ENCODE data around the gene MEGF11. TPM values are rescaled to one million over a fixed set of nuclear protein-coding genes. Genes with fewer than 3 reads are reported as not detected.

MEGF11 gene
- total RNA-seq, 4 donors from 2014 or later, result 0.76 TPM; not detected in 3

DNA sequence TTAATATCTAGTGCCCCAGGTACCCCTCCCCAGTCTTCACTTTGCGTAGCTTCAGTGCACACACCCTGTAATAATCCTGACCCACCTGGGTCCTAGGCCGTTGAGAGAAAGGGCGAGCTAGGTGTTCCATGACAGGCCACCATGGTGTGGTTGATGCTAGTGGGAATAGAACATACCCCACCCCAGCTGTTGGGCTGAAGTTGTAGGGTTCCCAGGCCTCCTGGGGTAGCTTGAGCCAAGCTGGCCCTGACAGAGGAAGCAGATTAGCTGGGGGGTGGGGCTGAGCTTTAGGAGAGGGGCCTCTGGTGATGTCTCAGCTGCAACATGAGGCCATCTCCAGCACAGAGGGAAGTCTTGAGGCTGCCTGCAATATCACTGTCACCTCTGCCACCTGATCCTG is 343.7 kb downstream of the MEGF11 start:
- Histone ChIP-seq H3K9me3 (no peaks in the 10 kb centered on the region), H3K27ac (no peak overlapping the region), H3K4me1 (no peaks in the 10 kb centered on the region), H3K27me3 (no peaks in the 10 kb centered on the region), H3K4me3 (no peak overlapping the region), H3K36me3 (no peaks in the 10 kb centered on the region)
- TF ChIP-seq POLR2A (IDR thresholded peaks at IDR 0.05), result no peak
- TF ChIP-seq, protein P1, sequence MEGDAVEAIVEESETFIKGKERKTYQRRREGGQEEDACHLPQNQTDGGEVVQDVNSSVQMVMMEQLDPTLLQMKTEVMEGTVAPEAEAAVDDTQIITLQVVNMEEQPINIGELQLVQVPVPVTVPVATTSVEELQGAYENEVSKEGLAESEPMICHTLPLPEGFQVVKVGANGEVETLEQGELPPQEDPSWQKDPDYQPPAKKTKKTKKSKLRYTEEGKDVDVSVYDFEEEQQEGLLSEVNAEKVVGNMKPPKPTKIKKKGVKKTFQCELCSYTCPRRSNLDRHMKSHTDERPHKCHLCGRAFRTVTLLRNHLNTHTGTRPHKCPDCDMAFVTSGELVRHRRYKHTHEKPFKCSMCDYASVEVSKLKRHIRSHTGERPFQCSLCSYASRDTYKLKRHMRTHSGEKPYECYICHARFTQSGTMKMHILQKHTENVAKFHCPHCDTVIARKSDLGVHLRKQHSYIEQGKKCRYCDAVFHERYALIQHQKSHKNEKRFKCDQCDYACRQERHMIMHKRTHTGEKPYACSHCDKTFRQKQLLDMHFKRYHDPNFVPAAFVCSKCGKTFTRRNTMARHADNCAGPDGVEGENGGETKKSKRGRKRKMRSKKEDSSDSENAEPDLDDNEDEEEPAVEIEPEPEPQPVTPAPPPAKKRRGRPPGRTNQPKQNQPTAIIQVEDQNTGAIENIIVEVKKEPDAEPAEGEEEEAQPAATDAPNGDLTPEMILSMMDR (IDR thresholded peaks at IDR 0.05), result no peak
- intact Hi-C loops (cut with DNase I; ENCODE audit: low total_unique reads), result no loop called here
- no peak for DNase-seq

GRCh38 chr15:65908876-65909275 is 344.7 kb downstream of the MEGF11 start:
- no peaks in the 10 kb centered on the region for H3K36me3 ChIP-seq

DNA sequence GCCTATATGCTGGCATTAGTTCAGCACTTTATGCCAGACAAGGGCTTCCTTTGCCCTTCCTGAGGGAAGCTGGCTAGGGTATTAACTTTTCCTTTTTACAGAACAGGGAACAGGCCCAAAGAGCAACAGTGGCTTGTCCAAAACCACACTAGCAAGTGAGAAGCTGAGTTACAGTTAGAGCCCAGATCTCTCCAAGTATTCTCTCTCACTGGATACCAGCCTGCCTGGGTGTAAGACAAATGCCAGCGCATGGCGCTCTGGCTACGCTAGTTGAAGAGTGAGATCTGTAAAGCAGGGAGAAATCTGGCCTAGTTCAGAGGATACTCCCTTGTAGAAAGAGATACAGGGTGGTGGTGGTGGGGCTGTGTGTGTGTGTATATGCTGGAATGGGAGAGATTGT is 345.9 kb downstream of the MEGF11 start:
- Histone ChIP-seq H3K9me3 (no peaks in the 10 kb centered on the region), H3K4me1 (no peaks in the 10 kb centered on the region), H3K36me3 (no peaks in the 10 kb centered on the region), H3K27ac (no peak overlapping the region), H3K4me3 (no peak overlapping the region), H3K27me3 (no peaks in the 10 kb centered on the region)
- TF ChIP-seq, protein P1 (IDR thresholded peaks at IDR 0.05), result no peak
- TF ChIP-seq POLR2A (IDR thresholded peaks at IDR 0.05), result no peak
- no peak for DNase-seq
- intact Hi-C loops (cut with DNase I; ENCODE audit: low total_unique reads), result no loop called here

More at GRCh38 chr15:65908876-65909275, 344.7 kb downstream of the MEGF11 start:
- intact Hi-C loops (cut with DNase I; ENCODE audit: low total_unique reads), result no loop called here
- H3K27me3 ChIP-seq, result no peaks in the 10 kb centered on the region
- no peak overlapping the region for H3K4me3 ChIP-seq
- no peaks in the 10 kb centered on the region for H3K4me1 ChIP-seq
- DNase-seq, result no peak
- no peaks in the 10 kb centered on the region for H3K9me3 ChIP-seq
- no peak for TF ChIP-seq POLR2A (IDR thresholded peaks at IDR 0.05)
- TF ChIP-seq, protein P1 (IDR thresholded peaks at IDR 0.05), result no peak
- H3K27ac ChIP-seq, result no peak overlapping the region

GRCh38 chr15:65906396-65906795 is 347.2 kb downstream of the MEGF11 start:
- Histone ChIP-seq H3K4me3 (no peak overlapping the region), H3K4me1 (no peaks in the 10 kb centered on the region), H3K9me3 (no peaks in the 10 kb centered on the region), H3K27ac (no peak overlapping the region), H3K27me3 (no peaks in the 10 kb centered on the region), H3K36me3 (no peaks in the 10 kb centered on the region)
- DNase-seq, result no peak
- TF ChIP-seq, protein P1 (IDR thresholded peaks at IDR 0.05), result no peak
- no peak for TF ChIP-seq POLR2A (IDR thresholded peaks at IDR 0.05)
- intact Hi-C loops (cut with DNase I; ENCODE audit: low total_unique reads), result no loop called here

DNA sequence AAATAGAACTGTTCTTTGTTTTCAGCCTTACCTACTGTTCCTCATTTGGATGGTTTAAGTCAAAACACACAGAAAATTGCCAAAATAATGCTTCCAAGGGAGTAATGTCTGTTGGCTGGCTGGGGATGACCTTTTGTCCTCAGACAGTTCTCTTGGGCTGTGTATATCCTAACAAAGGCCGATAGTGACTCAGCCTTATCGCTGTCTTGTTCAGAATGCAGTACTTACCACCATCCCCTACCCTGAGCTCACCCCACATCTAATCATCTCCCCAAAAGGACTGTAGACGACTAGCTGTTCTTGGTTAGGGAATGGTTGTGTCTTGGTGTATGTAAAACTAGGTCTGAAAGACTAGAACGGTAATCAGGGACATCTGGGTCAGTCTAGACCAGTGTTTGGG is 349.2 kb downstream of the MEGF11 start:
- H3K4me3 ChIP-seq, result no peak overlapping the region
- intact Hi-C loops (cut with DNase I; ENCODE audit: low total_unique reads), result no loop called here
- H3K4me1 ChIP-seq, result no peaks in the 10 kb centered on the region
- H3K27me3 ChIP-seq, result no peaks in the 10 kb centered on the region
- DNase-seq, result no peak
- TF ChIP-seq POLR2A (IDR thresholded peaks at IDR 0.05), result no peak
- TF ChIP-seq, protein P1 (IDR thresholded peaks at IDR 0.05), result no peak
- no peak overlapping the region for H3K27ac ChIP-seq
- no peaks in the 10 kb centered on the region for H3K36me3 ChIP-seq
- H3K9me3 ChIP-seq, result no peaks in the 10 kb centered on the region

All from uterus (tissue), 4 donors.